ENCODE data around the gene PRPSAP1. TPM values are rescaled to one million over a fixed set of nuclear protein-coding genes. Genes with fewer than 3 reads are reported as not detected.
A peak's percentile ranks its signal among the peaks of the same experiment; 100 is the strongest.

Gene PRPSAP1
- polyA plus RNA-seq, 1 of the 3 experiments (the other 2 are of a cell fraction) = 118 TPM

DNA sequence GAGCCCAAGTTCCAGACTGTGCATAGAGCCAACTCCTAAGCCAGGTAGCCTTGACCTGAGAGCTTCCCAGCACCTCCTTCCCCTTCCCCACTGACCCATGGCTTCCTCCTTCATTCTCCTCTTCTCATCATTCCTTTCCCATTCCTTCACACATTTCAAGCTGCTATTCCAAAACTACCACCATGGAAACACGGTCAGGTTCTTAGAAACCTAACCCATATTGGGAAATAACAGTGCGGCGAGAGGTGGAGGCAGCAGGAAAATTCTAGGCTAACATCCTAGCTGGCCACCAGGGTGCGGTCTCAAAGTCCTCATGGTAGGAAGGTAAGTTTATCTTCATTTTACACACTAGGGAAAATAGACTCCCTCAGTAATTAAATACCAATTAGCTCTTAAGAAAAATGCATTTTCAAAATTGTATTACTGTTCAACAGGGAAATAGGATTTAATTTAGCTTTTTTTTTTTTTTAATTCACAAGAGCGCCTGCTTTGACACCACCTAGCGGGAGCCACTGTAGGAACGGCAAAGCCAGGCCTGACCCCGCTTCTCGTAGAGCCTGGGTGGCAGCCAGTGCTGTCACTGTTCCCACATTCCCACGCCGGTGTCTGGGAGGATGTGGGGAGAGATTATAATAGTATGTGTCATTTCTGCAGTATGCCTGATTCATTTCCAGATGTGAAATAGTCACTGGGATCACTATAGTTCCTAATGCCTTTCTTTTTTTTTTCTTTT lies 16.7 kb upstream of the PRPSAP1 start:
- H3K4me2 ChIP-seq = peak overlapping the region; percentile 11; the same call in 1 of the 2 replicates
- H4K20me1 ChIP-seq (ENCODE audit: insufficient read depth) = no peaks in the 10 kb centered on the region
- no peaks in the 10 kb centered on the region for H3K27me3 ChIP-seq (ENCODE audit: insufficient read depth)
- H3F3A ChIP-seq (replicated peaks; ENCODE audit: insufficient read depth) = peaks cover 35% of the 10 kb centered on the region
- peak overlapping the region in 1 of 2 experiments; percentile 87; a peak in 2 of 4 replicates for H3K27ac ChIP-seq (ENCODE audit: low read depth in 2 of 2, low read length in 1 of 2)
- 0 out of 2 replicates have a peak overlapping the region, but pooled peaks have one; percentile 11 for H2AFZ ChIP-seq (ENCODE audit: low read depth)
- POLR2A ChIA-PET = interaction anchor here (3.0 kb wide), 1 partner anchor 17 kb away, joined by 11 read pairs; the partner anchor contains the start of gene PRPSAP1
- peaks cover 7 to 24% of the 10 kb centered on the region in 2 experiments; a peak in 2 of 4 replicates for H3K4me1 ChIP-seq (ENCODE audit: control insufficient read depth in 1 of 2, insufficient read depth in 2 of 2, low read depth in 1 of 2, low read length in 1 of 2)
- no peaks in the 10 kb centered on the region for H3K9me2 ChIP-seq
- CTCF ChIA-PET = interaction anchor here (0.9 to 6.1 kb wide), 23 partner anchors 8 to 356 kb away, joined by 3 to 114 read pairs (median 4); partner anchors contain the start of genes PRPSAP1, SPHK1 and UBE2O
- DNase-seq = peak; percentile 65
- H3K9ac ChIP-seq = peak overlapping the region; percentile 40; the same call in 1 of the 2 replicates
- H3K9me3 ChIP-seq = no peaks in the 10 kb centered on the region
- H3K79me2 ChIP-seq (ENCODE audit: insufficient read depth) = no peaks in the 10 kb centered on the region
- WGBS (ENCODE audit: low lambda C conversion rate) = 41% methylated on average over 11 of the region's 11 CpGs
- no peaks in the 10 kb centered on the region for H3K36me3 ChIP-seq (replicated peaks in 1 of 2; ENCODE audit: control insufficient read depth in 1 of 2, insufficient read depth in 2 of 2, low read length in 1 of 2)
- H3K4me3 ChIP-seq (ENCODE audit: low read depth in 2 of 2, low read length in 1 of 2) = no peak overlapping the region
- TF ChIP-seq RCOR1 (IDR thresholded peaks at IDR 0.05; ENCODE audit: low read length) (0 out of 2 replicates have a peak, but pooled peaks have one; percentile 16), NFIC (IDR thresholded peaks at IDR 0.05; ENCODE audit: borderline replicate concordance) (peak; percentile 45; the same call in 1 of the 2 replicates), RXRA (IDR thresholded peaks at IDR 0.05; ENCODE audit: borderline replicate concordance, low read depth) (peak; percentile 54; the same call in 1 of the 2 replicates), GATA2 (CRISPR knock-in tag; IDR thresholded peaks at IDR 0.05) (no peak), TEAD4 (IDR thresholded peaks at IDR 0.05; ENCODE audit: borderline replicate concordance, insufficient read depth) (peak; percentile 57; the same call in 1 of the 2 replicates), POLR2AphosphoS5 (IDR thresholded peaks at IDR 0.05; ENCODE audit: low read depth, low read length) (peak; percentile 48; the same call in 1 of the 2 replicates), FOXM1 (IDR thresholded peaks at IDR 0.05; ENCODE audit: low read depth) (no peak), TAF1 (IDR thresholded peaks at IDR 0.05; ENCODE audit: borderline replicate concordance, low read depth, low read length) (no peak), CHD2 (IDR thresholded peaks at IDR 0.05; ENCODE audit: low read length, partially characterized antibody) (no peak), TCF12 (IDR thresholded peaks at IDR 0.05) (peak; percentile 92), SMC3 (IDR thresholded peaks at IDR 0.05; ENCODE audit: low read depth, low read length) (0 out of 2 replicates have a peak, but pooled peaks have one; percentile 1), RFX5 (IDR thresholded peaks at IDR 0.05; ENCODE audit: low read length) (no peak), RAD21 (IDR thresholded peaks at IDR 0.05; ENCODE audit: low read length) (no peak; the same call in 1 of the 2 replicates), MEF2A (IDR thresholded peaks at IDR 0.05; ENCODE audit: borderline replicate concordance, low read depth) (no peak), ELF1 (IDR thresholded peaks at IDR 0.05) (no peak), JUND (IDR thresholded peaks at IDR 0.05) (peak; percentile 79), MXI1 (IDR thresholded peaks at IDR 0.05; ENCODE audit: low read depth, low read length) (0 out of 2 replicates have a peak, but pooled peaks have one; percentile 25), EP300 (IDR thresholded peaks at IDR 0.05; ENCODE audit: borderline replicate concordance in 1 of 2, low read depth in 1 of 2, low read length in 1 of 2) (peak in 1 of 2 experiments; percentile 73; a peak in 1 of 4 replicates), EZH2phosphoT487 (IDR thresholded peaks at IDR 0.05; ENCODE audit: borderline replicate concordance, low read depth) (no peak), GABPA (IDR thresholded peaks at IDR 0.05; ENCODE audit: low read depth) (no peak), NRF1 (IDR thresholded peaks at IDR 0.05; ENCODE audit: low read depth, low read length) (no peak)
- TF ChIP-seq, protein P1, sequence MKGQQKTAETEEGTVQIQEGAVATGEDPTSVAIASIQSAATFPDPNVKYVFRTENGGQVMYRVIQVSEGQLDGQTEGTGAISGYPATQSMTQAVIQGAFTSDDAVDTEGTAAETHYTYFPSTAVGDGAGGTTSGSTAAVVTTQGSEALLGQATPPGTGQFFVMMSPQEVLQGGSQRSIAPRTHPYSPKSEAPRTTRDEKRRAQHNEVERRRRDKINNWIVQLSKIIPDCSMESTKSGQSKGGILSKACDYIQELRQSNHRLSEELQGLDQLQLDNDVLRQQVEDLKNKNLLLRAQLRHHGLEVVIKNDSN (IDR thresholded peaks at IDR 0.05; ENCODE audit: borderline replicate concordance, low read depth) = no peak
- TF ChIP-seq, protein P2, sequence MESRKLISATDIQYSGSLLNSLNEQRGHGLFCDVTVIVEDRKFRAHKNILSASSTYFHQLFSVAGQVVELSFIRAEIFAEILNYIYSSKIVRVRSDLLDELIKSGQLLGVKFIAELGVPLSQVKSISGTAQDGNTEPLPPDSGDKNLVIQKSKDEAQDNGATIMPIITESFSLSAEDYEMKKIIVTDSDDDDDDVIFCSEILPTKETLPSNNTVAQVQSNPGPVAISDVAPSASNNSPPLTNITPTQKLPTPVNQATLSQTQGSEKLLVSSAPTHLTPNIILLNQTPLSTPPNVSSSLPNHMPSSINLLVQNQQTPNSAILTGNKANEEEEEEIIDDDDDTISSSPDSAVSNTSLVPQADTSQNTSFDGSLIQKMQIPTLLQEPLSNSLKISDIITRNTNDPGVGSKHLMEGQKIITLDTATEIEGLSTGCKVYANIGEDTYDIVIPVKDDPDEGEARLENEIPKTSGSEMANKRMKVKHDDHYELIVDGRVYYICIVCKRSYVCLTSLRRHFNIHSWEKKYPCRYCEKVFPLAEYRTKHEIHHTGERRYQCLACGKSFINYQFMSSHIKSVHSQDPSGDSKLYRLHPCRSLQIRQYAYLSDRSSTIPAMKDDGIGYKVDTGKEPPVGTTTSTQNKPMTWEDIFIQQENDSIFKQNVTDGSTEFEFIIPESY (IDR thresholded peaks at IDR 0.05; ENCODE audit: borderline replicate concordance, low read depth) = no peak
- TF ChIP-seq, protein P3, sequence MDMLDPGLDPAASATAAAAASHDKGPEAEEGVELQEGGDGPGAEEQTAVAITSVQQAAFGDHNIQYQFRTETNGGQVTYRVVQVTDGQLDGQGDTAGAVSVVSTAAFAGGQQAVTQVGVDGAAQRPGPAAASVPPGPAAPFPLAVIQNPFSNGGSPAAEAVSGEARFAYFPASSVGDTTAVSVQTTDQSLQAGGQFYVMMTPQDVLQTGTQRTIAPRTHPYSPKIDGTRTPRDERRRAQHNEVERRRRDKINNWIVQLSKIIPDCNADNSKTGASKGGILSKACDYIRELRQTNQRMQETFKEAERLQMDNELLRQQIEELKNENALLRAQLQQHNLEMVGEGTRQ (IDR thresholded peaks at IDR 0.05; ENCODE audit: borderline replicate concordance, low read depth, low read length) = no peak
- TF ChIP-seq, protein P4, sequence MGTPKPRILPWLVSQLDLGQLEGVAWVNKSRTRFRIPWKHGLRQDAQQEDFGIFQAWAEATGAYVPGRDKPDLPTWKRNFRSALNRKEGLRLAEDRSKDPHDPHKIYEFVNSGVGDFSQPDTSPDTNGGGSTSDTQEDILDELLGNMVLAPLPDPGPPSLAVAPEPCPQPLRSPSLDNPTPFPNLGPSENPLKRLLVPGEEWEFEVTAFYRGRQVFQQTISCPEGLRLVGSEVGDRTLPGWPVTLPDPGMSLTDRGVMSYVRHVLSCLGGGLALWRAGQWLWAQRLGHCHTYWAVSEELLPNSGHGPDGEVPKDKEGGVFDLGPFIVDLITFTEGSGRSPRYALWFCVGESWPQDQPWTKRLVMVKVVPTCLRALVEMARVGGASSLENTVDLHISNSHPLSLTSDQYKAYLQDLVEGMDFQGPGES (IDR thresholded peaks at IDR 0.05; ENCODE audit: low read depth, low read length) = no peak
- TF ChIP-seq, protein P5, sequence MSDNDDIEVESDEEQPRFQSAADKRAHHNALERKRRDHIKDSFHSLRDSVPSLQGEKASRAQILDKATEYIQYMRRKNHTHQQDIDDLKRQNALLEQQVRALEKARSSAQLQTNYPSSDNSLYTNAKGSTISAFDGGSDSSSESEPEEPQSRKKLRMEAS (IDR thresholded peaks at IDR 0.05; ENCODE audit: low read depth) = peak; percentile 46; the same call in 1 of the 2 replicates

Data from SK-N-SH (cell line).